ENCODE data around the gene SIRT2.
A peak's percentile ranks its signal among the peaks of the same experiment; 100 is the strongest.

SIRT2 gene

GRCh38 chr19:38908911-38909310 lies 9.5 kb upstream of the SIRT2 start:
- TF ChIP-seq CTCF (conservative IDR thresholded peaks at IDR 0.05; ENCODE audit: low read depth) = no peak
- no peak for DNase-seq (ENCODE audit: low spot score)
- CTCF ChIA-PET = interaction anchor here (0.6 kb wide), 2 partner anchors 45 to 136 kb away, joined by 5 read pairs; no protein-coding TSS in a partner anchor
- peak overlapping the region; percentile 30; the same call in 1 of the 2 replicates for H3K27ac ChIP-seq
- POLR2A ChIA-PET (ENCODE audit: low non-redundant PET) = no interaction called here

GRCh38 chr19:38907670-38908069 lies 8.3 kb upstream of the SIRT2 start:
- no peak for DNase-seq (ENCODE audit: low spot score)
- ChIA-PET POLR2A (ENCODE audit: low non-redundant PET) (no interaction called here), CTCF (no interaction called here)
- TF ChIP-seq CTCF (conservative IDR thresholded peaks at IDR 0.05; ENCODE audit: low read depth) = no peak
- peak overlapping the region; percentile 9; the same call in 1 of the 2 replicates for H3K27ac ChIP-seq

- CTCF ChIA-PET = interaction anchor here (0.6 to 0.8 kb wide), 2 partner anchors 67 to 520 kb away, joined by 3 to 4 read pairs; no protein-coding TSS in a partner anchor
- peak overlapping the region; percentile 9; the same call in 1 of the 2 replicates for H3K27ac ChIP-seq
- no peak for DNase-seq (ENCODE audit: low spot score)
- TF ChIP-seq CTCF (conservative IDR thresholded peaks at IDR 0.05; ENCODE audit: low read depth) = no peak
- POLR2A ChIA-PET (ENCODE audit: low non-redundant PET) = no interaction called here
Observed at GRCh38 chr19:38907227-38907626, 7.8 kb upstream of the SIRT2 start.

GRCh38 chr19:38905620-38906019 lies 6.2 kb upstream of the SIRT2 start:
- POLR2A ChIA-PET (ENCODE audit: low non-redundant PET) = no interaction called here
- TF ChIP-seq CTCF (conservative IDR thresholded peaks at IDR 0.05; ENCODE audit: low read depth) = no peak
- CTCF ChIA-PET = no interaction called here
- no peak overlapping the region for H3K27ac ChIP-seq
- DNase-seq (ENCODE audit: low spot score) = no peak

GRCh38 chr19:38904581-38905539 lies 5.4 kb upstream of the SIRT2 start:
- ChIA-PET POLR2A (ENCODE audit: low non-redundant PET) (no interaction called here), CTCF (no interaction called here)
- H3K27ac ChIP-seq = no peak overlapping the region
- no peak for TF ChIP-seq CTCF (conservative IDR thresholded peaks at IDR 0.05; ENCODE audit: low read depth)
- DNase-seq (ENCODE audit: low spot score) = no peak

- POLR2A ChIA-PET (ENCODE audit: low non-redundant PET) = no interaction called here
- CTCF ChIA-PET = no interaction called here
- DNase-seq (ENCODE audit: low spot score) = no peak
- no peak for TF ChIP-seq CTCF (conservative IDR thresholded peaks at IDR 0.05; ENCODE audit: low read depth)
- H3K27ac ChIP-seq = no peak overlapping the region
Observed at GRCh38 chr19:38901683-38902082, 2.3 kb upstream of the SIRT2 start.

All from RWPE1 (cell line).